Smooth muscle cell (in vitro differentiated cells): Measurements from ENCODE around the gene SIGLEC1. TPM values are rescaled to one million over a fixed set of nuclear protein-coding genes. Genes with fewer than 3 reads are reported as not detected.

Experiments used
- DNase-seq: peaks from one replicate; lab custom pipeline; 2025; ENCODE audit not compliant: unreplicated experiment; lab: John Stamatoyannopoulos, UW
- H2AFZ ChIP-seq: fragments of 200-600 bp; sonication (generic); 2 replicates; pipeline ENCODE4 v1.6.0; 2016; ENCODE audit warnings: antibody characterized with exemption, low read depth, mild to moderate bottlenecking
- H3F3A ChIP-seq: fragments of 200-600 bp; sonication (generic); 2 replicates; pipeline ENCODE4 v1.6.0; 2017; ENCODE audit warnings: antibody characterized with exemption, low read depth
- H3K27ac ChIP-seq: fragments of 200-600 bp; sonication (generic); 2 replicates; pipeline ENCODE4 v1.5.1; 2016; ENCODE audit warnings: low read depth, mild to moderate bottlenecking
- H3K27me3 ChIP-seq: fragments of 200-600 bp; sonication (generic); 2 replicates; pipeline ENCODE4 v1.6.1; 2016; ENCODE audit warnings: low read depth, mild to moderate bottlenecking
- H3K36me3 ChIP-seq: fragments of 200-600 bp; sonication (generic); 2 replicates; pipeline ENCODE4 v1.5.1; 2016; ENCODE audit warnings: low read depth
- H3K4me1 ChIP-seq: fragments of 200-600 bp; sonication (generic); 2 replicates; pipeline ENCODE4 v1.5.1; 2016; ENCODE audit warnings: low read depth
- H3K4me2 ChIP-seq: fragments of 200-600 bp; sonication (generic); 2 replicates; pipeline ENCODE4 v1.6.0; 2016; ENCODE audit warnings: mild to moderate bottlenecking
- H3K4me3 ChIP-seq: fragments of 200-600 bp; sonication (generic); 2 replicates; pipeline ENCODE4 v1.5.1; 2016; ENCODE audit warnings: mild to moderate bottlenecking
- H3K79me2 ChIP-seq: fragments of 200-600 bp; sonication (generic); 2 replicates; pipeline ENCODE4 v1.6.0; 2016; ENCODE audit warnings: low read depth, mild to moderate bottlenecking
- H3K9ac ChIP-seq: fragments of 200-600 bp; sonication (generic); 2 replicates; pipeline ENCODE4 v1.6.0; 2016; ENCODE audit warnings: low read depth
- H3K9me3 ChIP-seq: fragments of 200-600 bp; sonication (generic); replicated peaks from 2 replicates; pipeline ENCODE4 v1.5.1; 2016; ENCODE audit warnings: low read depth
- H4K20me1 ChIP-seq: fragments of 200-600 bp; sonication (generic); 2 replicates; pipeline ENCODE4 v1.6.0; 2016; ENCODE audit warnings: low read depth
- WGBS: methylation state at CpG from one replicate; pipeline ENCODE4 v1.1.7; 2016; ENCODE audit warnings: low lambda C conversion rate; 5-methylcytosine and 5-hydroxymethylcytosine counted together
- polyA plus RNA-seq: library from polyadenylated mRNA; unstranded; fragments of >200 nt; fragmentation: Nextera tagmentation; extraction: Ambion mirVana; gene quantifications from 2 replicates; pipeline ENCODE4 v1.2.1, GENCODE V29; 2016
- total RNA-seq: library from RNA; depleted of rRNA; stranded (reverse); fragments of >200 nt; gene quantifications from 2 replicates; pipeline ENCODE4 v1.2.3, GENCODE V29; 2014
- TF ChIP-seq, protein P1 (sequence below): fragments of 200-600 bp; sonication (generic); IDR thresholded peaks from 2 replicates; pipeline ENCODE4 v1.5.1; 2017; ENCODE audit warnings: borderline replicate concordance, mild to moderate bottlenecking, antibody characterized with exemption; ENCODE audit not compliant: insufficient read depth, poor library complexity, severe bottlenecking

The SIGLEC1 gene
- total and polyA plus RNA-seq, 2 experiments from 2014 or later: not detected

DNA sequence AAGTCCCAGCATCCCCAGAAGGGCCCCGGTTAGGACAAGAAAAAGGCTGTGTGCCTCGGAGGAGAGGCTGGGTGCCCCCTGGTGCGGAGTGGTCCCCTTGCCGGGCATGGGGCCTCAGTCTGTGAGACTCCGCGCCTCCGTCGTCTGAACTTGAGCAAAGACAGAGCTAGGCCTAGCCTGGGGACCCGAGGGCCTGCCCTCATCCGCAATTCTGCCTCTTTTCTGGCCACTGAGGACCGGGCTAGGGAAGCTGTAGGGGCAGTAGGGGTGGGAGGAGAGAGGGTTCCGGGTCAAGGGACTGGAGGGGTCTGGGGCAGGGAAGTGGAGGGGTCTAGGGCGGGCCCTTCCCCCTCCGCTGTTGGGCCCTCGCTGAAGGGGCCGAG, 19.5 kb upstream of the SIGLEC1 start:
- Histone ChIP-seq H3K4me3 (no peak overlapping the region), H3K9ac (no peak overlapping the region), H3K4me2 (peak overlapping the region; percentile 74), H3K9me3 (no peaks in the 10 kb centered on the region), H3K79me2 (no peaks in the 10 kb centered on the region), H3K27me3 (no peaks in the 10 kb centered on the region), H2AFZ (peak overlapping the region; percentile 37), H3K36me3 (no peaks in the 10 kb centered on the region), H4K20me1 (no peaks in the 10 kb centered on the region), H3K27ac (no peak overlapping the region), H3F3A (peaks cover 4% of the 10 kb centered on the region), H3K4me1 (peaks cover 5% of the 10 kb centered on the region)
- DNase-seq: no peak
- TF ChIP-seq, protein P1, sequence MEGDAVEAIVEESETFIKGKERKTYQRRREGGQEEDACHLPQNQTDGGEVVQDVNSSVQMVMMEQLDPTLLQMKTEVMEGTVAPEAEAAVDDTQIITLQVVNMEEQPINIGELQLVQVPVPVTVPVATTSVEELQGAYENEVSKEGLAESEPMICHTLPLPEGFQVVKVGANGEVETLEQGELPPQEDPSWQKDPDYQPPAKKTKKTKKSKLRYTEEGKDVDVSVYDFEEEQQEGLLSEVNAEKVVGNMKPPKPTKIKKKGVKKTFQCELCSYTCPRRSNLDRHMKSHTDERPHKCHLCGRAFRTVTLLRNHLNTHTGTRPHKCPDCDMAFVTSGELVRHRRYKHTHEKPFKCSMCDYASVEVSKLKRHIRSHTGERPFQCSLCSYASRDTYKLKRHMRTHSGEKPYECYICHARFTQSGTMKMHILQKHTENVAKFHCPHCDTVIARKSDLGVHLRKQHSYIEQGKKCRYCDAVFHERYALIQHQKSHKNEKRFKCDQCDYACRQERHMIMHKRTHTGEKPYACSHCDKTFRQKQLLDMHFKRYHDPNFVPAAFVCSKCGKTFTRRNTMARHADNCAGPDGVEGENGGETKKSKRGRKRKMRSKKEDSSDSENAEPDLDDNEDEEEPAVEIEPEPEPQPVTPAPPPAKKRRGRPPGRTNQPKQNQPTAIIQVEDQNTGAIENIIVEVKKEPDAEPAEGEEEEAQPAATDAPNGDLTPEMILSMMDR: no peak
- WGBS: 74% methylated on average over 11 of the region's 16 CpGs

DNA sequence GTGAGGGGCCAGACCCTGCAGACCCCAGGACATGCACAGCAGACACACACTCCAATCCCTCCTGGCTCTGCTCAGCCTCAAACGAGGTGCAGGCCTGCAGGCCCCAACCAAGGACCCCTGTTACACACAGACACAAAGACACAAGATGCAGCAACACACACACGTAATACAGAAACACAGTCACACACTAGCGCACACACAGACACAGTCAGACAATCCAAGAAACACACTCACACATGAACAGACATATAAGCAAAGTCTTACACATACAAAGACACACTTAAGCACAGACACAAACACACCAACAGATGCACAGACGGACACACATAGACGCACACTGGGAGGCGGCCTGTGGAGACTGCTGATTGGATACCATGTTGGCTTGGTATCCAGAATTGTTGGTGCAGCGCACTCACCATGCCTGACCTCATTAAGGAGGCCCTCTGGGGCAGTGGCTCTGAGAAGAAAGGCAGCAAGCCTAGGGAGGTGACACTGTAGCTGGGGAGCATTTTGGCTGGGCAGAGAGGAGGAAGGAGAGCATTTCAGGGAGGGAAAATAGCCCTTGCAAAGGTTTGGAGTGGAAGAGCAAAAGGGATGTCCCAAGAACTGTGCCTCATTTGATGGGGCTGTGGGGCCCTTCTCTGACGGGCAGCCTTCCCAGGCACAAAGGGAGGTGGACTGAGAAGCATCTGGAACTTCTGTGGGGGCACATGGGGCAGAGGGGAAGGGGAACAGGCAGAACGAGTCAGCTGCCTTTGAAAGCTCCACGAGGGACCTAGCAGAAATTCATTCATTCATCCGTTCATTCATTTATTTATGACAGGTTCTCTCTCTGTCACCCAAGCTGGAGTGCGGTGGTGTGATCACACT, 18.6 kb upstream of the SIGLEC1 start:
- Histone ChIP-seq H3K27ac (no peak overlapping the region), H3K36me3 (no peaks in the 10 kb centered on the region), H4K20me1 (no peaks in the 10 kb centered on the region), H3K9ac (no peak overlapping the region), H3K4me2 (no peak overlapping the region), H3K9me3 (no peaks in the 10 kb centered on the region), H3K79me2 (no peaks in the 10 kb centered on the region), H3K27me3 (peaks cover under 1% of the 10 kb centered on the region), H3F3A (peaks cover 4% of the 10 kb centered on the region), H3K4me1 (peaks cover 5% of the 10 kb centered on the region), H2AFZ (no peak overlapping the region), H3K4me3 (no peak overlapping the region)
- no peak for DNase-seq
- WGBS: 85% methylated on average over 12 of the region's 12 CpGs
- TF ChIP-seq, protein P1: no peak

DNA sequence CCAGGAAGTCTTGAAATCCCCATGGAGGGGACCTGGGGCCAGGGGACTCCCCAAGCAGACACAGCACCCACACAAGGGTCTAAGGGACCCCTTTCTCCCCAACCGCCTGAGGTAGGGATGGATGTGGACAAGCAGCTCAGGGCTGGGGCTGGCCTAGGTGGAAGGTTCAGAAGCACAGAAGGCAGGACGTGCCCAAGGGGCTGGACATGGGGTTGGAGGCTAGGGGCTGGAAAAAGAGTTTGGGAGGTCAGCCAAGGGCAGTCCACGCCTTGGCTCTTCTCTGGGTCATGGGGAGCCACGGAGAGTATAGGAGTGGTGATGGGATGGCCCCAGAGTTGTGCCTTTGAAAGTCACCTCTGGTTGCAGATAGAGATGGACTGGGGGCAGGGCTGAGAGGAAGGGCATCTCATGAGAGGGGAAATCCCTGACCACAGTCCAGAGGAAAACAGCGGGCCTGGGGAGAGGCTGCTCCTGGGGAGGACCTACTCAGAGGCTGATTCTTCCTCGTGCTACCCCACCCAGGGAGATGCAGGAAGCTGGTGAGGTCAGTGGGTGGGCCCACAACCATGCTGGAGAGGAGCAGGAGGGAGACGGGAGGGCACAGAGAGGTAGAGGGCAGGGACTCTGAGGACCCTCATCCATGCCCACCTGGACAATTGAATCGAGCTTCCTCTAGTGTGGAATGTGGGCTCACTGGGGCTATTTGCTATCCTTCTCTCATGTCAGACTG, 17.6 kb upstream of the SIGLEC1 start:
- no peak overlapping the region for H2AFZ ChIP-seq
- no peak overlapping the region for H3K27ac ChIP-seq
- no peak for DNase-seq
- H3F3A ChIP-seq: peaks cover 4% of the 10 kb centered on the region
- no peaks in the 10 kb centered on the region for H3K9me3 ChIP-seq
- no peak overlapping the region for H3K4me3 ChIP-seq
- peaks cover 5% of the 10 kb centered on the region for H3K4me1 ChIP-seq
- TF ChIP-seq, protein P1: no peak
- 79% methylated on average over 8 of the region's 8 CpGs for WGBS
- no peaks in the 10 kb centered on the region for H3K36me3 ChIP-seq
- H3K9ac ChIP-seq: no peak overlapping the region
- H3K27me3 ChIP-seq: peaks cover 5% of the 10 kb centered on the region
- H4K20me1 ChIP-seq: no peaks in the 10 kb centered on the region
- H3K4me2 ChIP-seq: no peak overlapping the region
- H3K79me2 ChIP-seq: no peaks in the 10 kb centered on the region
